Measurements from ENCODE around the gene CARHSP1.

DNA sequence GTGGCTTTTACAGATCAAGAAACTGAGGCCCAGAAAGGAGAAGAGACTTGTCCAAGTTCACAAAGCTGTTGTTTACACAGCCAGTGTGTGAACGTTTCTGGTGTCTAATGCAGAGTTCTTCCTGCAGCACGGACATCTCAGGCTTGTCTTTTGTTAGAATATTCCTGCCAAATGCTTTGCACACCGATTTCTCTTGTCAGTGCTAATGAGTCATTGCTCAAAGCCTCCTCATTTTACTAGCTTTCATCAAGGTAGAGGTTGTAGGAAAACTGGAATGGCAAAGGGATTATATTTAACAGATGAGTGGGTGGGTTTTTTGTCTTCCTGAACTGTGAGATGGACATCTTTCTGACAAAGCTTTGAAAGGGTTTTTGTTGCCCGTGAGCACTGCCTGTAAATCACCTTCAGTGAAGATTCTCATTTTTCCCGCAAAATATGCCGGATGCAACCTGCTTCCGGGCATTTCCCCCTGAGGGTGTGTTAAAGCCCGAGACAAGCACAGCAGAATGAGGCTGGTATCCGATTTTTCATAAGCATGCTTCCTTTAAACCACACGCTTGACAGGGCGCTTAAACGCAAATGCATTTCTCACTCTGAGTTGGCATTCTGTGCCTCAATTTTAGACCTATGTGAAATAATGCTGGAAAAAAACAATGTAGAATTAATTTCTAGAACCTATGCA, 56.5 kb downstream of the CARHSP1 start:
- TF ChIP-seq CTCF (IDR thresholded peaks at IDR 0.05 in 4 of 5, conservative IDR thresholded peaks at IDR 0.05 in 1 of 5) = no peak
- no peak for TF ChIP-seq POLR2A (IDR thresholded peaks at IDR 0.05)
